ENCODE data around the gene DACT3.

DNA sequence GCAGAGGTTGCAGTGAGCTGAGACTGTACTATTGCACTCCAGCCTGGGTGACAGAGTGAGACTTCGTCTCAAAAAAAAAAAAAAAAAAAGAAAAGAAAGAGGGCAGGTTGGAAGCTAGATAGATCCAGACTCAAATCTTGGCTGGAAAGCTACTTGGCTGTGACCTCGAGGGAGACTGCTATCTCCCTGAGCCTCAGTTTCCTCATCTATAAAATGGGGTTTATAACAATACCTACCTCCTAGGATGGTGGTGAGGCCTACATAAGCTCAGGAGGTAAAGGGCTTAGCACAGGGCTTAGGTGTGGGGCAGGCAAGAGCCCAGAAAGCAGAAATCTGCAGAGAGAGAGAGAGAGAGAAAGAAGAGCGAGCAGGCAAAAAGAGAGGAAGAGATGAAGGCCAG, 24.2 kb upstream of the DACT3 start:
- TF ChIP-seq, protein P1, sequence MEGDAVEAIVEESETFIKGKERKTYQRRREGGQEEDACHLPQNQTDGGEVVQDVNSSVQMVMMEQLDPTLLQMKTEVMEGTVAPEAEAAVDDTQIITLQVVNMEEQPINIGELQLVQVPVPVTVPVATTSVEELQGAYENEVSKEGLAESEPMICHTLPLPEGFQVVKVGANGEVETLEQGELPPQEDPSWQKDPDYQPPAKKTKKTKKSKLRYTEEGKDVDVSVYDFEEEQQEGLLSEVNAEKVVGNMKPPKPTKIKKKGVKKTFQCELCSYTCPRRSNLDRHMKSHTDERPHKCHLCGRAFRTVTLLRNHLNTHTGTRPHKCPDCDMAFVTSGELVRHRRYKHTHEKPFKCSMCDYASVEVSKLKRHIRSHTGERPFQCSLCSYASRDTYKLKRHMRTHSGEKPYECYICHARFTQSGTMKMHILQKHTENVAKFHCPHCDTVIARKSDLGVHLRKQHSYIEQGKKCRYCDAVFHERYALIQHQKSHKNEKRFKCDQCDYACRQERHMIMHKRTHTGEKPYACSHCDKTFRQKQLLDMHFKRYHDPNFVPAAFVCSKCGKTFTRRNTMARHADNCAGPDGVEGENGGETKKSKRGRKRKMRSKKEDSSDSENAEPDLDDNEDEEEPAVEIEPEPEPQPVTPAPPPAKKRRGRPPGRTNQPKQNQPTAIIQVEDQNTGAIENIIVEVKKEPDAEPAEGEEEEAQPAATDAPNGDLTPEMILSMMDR (IDR thresholded peaks at IDR 0.05; ENCODE audit: low read length) = no peak
- no peak for TF ChIP-seq EZH2 (IDR thresholded peaks at IDR 0.05; ENCODE audit: borderline replicate concordance, low read length)
